Midbrain (tissue), 1 donor: ENCODE results near the gene ASCL3.
"Not testable (repeated sequence)": the region's sequence is repeated elsewhere in the genome, so short reads cannot be mapped to it uniquely, and the experiment has no call there.

ENCODE experiments used
- DNase-seq: peaks from one replicate; lab custom pipeline; 2025; lab: John Stamatoyannopoulos, UW

The ASCL3 gene

GRCh38 chr11:8947230-8947943, 4.6 kb upstream of the ASCL3 start:
- no peak for DNase-seq

DNA sequence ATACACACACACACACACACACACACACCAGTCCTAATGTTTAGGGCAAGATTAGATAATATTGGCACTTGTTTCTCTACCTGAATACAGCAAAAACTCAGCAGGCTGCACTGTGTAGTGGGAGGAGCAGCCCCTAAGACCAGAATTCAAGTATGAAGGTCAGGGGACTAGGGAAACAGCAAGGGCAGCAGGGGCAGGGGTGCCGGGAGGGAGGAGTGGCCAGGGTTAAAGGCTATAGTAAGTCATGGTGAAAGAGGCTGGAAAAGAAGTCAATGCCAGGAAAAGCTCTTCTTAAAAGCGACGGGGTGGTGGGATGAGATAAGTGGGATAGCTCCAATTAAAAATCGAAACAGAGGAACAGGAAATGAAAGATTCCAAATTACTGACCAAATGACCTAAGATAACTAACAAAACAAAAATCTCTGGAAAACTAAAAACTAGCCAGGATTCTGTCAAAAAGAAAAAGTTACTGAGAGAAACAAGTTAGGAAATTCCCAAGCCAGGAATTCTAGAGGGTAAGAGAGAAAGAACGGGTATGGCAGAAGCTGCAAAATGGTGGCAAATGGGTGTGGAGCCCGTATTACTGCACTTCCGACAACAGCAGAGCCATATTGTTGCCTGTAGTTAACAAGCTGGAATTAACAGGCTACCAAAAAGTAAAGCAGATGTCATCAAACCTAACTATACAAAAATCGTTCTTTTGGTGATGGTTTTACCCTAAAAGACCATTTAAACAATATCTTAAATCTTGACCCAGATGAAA, 1.3 kb downstream of the ASCL3 start:
- no peak for DNase-seq

- DNase-seq: no peak
These were observed 5.2 kb downstream of the ASCL3 start for GRCh38 chr11:8937659-8938058.

DNA sequence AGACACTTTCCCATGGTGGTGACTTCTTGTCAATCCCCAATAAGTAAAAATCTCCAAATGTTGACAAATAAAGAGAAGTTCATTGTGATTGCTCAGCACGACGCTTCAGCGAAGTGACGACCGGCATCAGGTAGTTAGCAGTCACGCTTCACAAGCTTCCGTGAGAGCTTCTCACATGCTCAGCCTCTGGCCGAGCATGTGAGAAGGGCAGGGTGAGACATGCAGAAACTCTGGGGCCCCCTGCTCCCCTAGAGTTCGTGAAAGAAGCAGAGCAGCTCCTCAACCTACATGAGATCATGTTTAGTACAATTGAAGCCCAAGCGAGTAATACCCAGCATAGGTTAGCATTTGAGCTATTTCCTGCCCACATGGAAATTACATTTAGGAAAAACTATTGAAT, 5.7 kb downstream of the ASCL3 start:
- no peak for DNase-seq

- DNase-seq: not testable (repeated sequence)
These were observed 7.0 kb downstream of the ASCL3 start for GRCh38 chr11:8935789-8936188.

DNA sequence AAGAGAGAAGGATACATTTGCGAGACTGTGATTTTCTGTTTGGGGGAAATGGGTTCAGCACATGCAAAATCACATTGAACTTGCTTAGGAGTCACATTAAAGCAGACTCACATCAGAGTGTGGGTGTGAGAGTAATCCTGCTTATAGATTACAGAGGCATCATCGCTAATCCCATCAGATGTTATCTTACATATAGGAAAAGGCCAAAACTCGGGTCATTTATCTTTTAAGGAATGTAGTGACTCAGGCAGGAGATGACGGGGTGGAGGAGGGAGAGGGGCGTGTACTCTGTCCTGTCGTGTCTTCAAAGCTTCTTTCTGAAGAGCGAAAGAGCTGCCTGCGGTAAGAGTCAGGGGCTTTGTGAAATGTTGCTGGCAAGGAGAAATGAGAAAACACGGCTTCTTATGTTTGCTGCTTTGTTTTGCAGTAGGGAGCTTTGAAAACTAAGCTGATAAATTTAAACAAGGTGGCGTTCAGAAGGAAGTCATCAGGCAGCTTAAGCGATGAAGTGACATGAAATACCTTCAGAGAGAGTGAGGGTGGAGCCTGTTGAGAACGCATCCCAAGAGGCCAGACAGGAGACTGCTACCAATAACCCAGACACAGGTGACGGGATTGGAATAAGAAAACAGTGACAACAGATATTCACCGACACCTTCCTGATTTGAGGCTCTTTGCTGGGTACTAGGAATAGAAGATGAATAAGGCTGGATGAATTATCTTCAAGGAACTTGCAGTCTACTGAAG, 7.9 kb downstream of the ASCL3 start:
- DNase-seq: no peak

- no peak for DNase-seq
These were observed 8.9 kb downstream of the ASCL3 start for GRCh38 chr11:8933931-8934330.

GRCh38 chr11:8932564-8933180, 10.1 kb downstream of the ASCL3 start, which contains the start of gene C11orf16:
C11orf16 (minus strand) TSS chr11:8932947; CDS start chr11:8932308, 639 bp downstream.
- DNase-seq: no peak

GRCh38 chr11:8930456-8931175, 12.2 kb downstream of the ASCL3 start:
- DNase-seq: no peak

- no peak for DNase-seq
These were observed 13.7 kb downstream of the ASCL3 start for GRCh38 chr11:8928981-8929615.

DNA sequence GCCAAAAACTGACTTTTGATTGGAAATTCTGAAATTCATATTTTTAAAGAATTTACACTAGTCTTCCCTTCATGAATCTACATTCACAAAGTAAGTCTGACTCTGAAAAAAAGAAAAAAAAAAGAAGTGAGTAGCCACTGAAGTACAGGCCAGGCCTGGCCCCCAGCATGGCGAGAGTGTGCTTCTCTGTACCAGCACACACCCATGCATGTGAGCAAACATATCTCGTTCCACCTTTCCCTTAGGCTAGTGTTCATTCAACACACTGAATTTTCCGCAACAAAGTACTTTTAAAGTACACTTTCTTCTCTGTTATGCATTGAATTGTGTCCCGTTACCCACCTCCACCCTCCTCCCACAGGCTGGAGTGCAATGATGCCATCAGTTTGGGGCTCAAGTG, 14.6 kb downstream of the ASCL3 start:
- no peak for DNase-seq

DNA sequence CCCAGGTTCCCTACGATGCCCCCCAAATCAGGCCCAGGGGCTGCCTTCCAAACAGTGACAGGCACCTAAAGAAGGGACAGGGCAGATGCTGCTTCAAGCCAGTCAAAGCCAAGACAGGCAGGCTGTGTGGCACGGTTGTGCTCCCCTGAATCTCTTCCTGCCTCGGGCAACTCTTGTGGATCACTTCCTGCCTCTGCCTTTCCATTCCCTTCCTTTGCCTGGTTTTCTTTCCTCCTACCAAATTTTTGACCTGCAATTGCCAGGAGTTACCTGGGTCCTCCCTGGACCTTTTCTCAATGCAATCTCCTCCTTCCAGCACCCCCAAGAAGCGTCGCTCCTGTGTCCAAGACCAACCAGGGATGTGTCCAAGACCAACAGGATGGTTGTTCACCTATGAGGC, 15.6 kb downstream of the ASCL3 start:
- DNase-seq: no peak

- DNase-seq: no peak
These were observed 16.6 kb downstream of the ASCL3 start for GRCh38 chr11:8926236-8926635.

DNA sequence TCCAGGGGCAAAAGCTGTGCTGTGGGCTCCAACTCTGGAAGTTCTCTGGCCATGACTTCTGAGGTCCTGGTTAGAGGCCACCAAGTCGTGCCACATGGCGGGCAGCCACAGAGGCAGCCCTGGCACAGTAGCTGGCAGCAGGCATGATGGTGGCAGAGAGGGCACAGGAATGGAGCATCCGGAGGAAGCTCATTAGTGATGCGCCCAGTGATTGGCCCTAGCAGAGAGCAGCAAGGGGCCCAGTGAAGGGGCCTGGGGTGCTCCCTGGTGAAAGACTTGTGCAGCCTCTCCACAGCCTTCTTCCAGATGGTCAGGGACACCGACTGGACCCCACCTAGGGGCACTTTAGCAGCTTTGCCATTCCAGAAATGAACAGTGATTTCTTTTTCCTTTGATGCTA, 17.1 kb downstream of the ASCL3 start:
- no peak for DNase-seq

DNA sequence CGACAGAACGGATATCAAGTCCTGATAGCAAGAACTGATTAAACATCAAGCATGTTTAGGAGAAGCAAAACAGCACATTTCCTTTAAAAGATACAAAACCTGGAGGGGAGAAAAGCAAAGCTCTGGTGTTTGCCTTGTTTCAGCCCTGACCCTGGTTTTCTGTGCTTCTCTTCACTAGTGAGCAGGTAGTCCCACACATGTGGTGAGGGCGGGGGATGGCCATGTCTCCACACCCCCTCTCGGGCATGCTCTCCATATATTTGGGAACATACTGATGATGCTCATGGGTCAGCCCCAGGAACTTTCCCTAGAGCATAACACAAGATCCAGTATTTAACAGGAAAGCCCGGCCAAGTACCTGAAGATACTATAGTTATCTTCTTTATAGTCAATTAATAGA, 20.1 kb downstream of the ASCL3 start:
- no peak for DNase-seq

- DNase-seq: no peak
These were observed 25.5 kb downstream of the ASCL3 start for GRCh38 chr11:8917157-8917825.

DNA sequence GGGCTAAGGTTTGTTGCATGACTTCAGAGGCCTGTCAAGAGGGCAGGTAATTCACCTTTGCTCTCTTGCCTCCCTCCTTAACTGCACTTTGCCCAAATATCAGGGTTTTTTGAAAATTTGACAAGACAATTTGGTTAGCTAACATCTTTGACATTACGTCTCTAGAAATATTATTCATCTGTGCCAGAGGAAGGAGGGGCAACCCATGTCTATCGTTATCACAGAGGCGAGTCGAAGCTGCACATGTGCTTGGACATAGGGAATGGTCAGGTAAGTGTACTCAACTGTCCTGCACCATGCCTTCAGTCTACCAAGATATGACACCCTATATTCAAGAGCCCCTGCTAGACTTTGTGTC, 28.2 kb downstream of the ASCL3 start:
- no peak for DNase-seq

DNA sequence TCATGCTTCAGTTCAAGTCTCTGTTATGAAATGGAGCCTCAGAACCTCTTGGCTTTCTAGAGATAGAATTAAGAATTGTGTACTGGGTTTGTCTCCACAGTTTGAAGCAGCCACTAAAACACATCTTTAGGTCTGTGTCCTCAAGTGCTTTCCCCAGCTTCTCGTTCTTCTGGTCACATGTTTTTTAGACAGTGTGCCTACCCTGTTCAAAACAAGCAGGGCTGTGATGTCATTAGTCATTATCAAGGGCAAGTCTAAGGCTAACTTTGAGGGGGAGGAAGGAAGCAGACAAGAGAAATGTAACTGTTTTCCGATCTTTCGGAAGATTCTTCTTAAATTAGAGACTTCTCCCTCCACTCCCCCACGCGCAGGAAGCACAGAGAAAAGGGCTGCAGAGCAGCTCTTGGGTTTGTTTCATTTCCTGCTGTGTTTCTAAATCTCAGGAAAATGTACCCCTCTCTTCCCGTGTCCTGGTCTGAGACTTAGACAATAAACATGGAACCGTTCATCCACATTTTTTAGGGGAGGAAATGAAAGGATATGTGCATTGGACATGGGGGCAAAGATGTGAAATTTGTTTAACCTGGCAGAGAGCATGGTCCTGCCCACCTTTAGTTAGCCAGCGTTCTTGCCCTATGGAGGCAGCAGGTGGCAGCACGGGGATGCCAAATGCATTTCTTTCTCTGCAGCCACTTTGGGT, 28.7 kb downstream of the ASCL3 start:
- peak; percentile 28 for DNase-seq

DNA sequence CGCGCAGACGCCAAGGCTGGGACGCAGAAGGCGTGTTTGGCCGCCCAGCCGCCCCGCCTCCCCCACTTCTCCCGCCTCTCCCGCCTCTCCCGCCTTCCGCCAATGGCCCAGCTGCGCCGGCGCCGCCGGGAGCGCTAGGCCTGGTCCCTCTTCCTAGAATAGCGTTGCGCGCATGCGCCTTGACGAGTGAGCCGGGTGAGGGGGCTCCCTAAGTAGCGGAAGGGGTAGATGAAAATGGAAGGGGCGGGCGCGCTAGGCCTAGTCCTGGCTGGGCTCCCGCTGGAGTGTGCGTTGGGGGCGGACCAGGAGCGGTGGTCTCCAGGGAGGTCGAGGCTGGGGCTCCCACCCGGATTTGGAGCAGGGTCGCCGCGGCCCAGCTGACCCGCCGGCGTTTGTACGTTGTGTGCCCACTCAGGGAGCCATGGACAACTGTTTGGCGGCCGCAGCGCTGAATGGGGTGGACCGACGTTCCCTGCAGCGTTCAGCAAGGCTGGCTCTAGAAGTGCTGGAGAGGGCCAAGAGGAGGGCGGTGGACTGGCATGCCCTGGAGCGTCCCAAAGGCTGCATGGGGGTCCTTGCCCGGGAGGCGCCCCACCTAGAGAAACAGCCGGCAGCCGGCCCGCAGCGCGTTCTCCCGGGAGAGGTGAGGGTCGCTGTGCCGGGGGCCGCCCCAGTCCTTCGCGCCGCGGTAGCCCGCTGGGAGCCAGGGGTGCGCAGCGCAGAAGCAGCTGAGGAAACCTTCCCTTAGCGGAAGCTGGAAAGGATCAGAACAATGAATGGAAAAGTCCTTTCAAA, 31.6 kb downstream of the ASCL3 start, which contains the start of gene AKIP1:
AKIP1 (plus strand) TSS at position 161 of the 795 bp plus-strand sequence; CDS start at position 422, 261 bp downstream.
- peak; percentile 97 for DNase-seq
